HepG2 (cell line): ENCODE data around the gene TUBG1. TPM values are rescaled to one million over a fixed set of nuclear protein-coding genes. Genes with fewer than 3 reads are reported as not detected.

Experiments used
- FOXK2 ChIP-seq: fragments of 450-650 bp; IDR thresholded peaks from 2 replicates; pipeline ENCODE4 v1.6.1; 2016
- HMGA1 ChIP-seq: sonication (generic); formaldehyde crosslinking; conservative IDR thresholded peaks from 2 replicates; pipeline ENCODE4 v1.4.0; 2020; ENCODE audit warnings: missing genetic modification reagents
- JARID2 ChIP-seq: sonication (generic); formaldehyde crosslinking; IDR thresholded peaks from 2 replicates; pipeline ENCODE4 v1.8.1; 2023; ENCODE audit warnings: missing genetic modification reagents, inconsistent platforms; ENCODE audit not compliant: insufficient replicate concordance
- LCORL ChIP-seq, 2 experiments: fragments of 450-650 bp in 1 of 2; sonication (generic) in 1 of 2; formaldehyde crosslinking in 1 of 2; IDR thresholded peaks; 2 replicates each; pipeline versions ENCODE4 v1.5.0 to v1.6.1; 2017 to 2020; ENCODE audit warnings: antibody characterized with exemption in 1 of 2, missing genetic modification reagents in 1 of 2
- MXI1 ChIP-seq: IDR thresholded peaks from 3 replicates; pipeline ENCODE4 v1.6.1; 2012; ENCODE audit warnings: low read depth, low read length, inconsistent platforms, borderline replicate concordance
- NFKB2 ChIP-seq: sonication (generic); formaldehyde crosslinking; IDR thresholded peaks from 2 replicates; pipeline ENCODE4 v1.4.0; 2020; ENCODE audit warnings: missing genetic modification reagents, borderline replicate concordance
- PAWR ChIP-seq: sonication (generic); formaldehyde crosslinking; IDR thresholded peaks from 2 replicates; pipeline ENCODE4 v1.4.0; 2020; ENCODE audit warnings: missing genetic modification reagents, mild to moderate bottlenecking, borderline replicate concordance
- PAX8 ChIP-seq: sonication (generic); formaldehyde crosslinking; IDR thresholded peaks from 2 replicates; pipeline ENCODE4 v1.8.0; 2022; ENCODE audit warnings: mild to moderate bottlenecking, missing genetic modification reagents, borderline replicate concordance
- SMAD9 ChIP-seq: sonication (generic); formaldehyde crosslinking; IDR thresholded peaks from 2 replicates; pipeline ENCODE4 v1.5.1; 2020; ENCODE audit warnings: mild to moderate bottlenecking, missing genetic modification reagents
- SOX13 ChIP-seq, 3 experiments: fragments of 450-650 bp in 1 of 3; sonication (generic) in 1 of 3; formaldehyde crosslinking in 1 of 3; IDR thresholded peaks in 2 of 3; conservative IDR thresholded peaks in 1 of 3; 2 replicates each; pipeline versions ENCODE4 v1.5.0 to v1.6.1; 2016 to 2020; ENCODE audit warnings: antibody characterized with exemption in 1 of 3, mild to moderate bottlenecking in 1 of 3, missing compliant biosample characterization in 1 of 3, missing genetic modification reagents in 1 of 3, moderate library complexity in 1 of 3
- WIZ ChIP-seq: sonication (generic); formaldehyde crosslinking; IDR thresholded peaks from 2 replicates; pipeline ENCODE4 v1.5.1; 2020; ENCODE audit warnings: mild to moderate bottlenecking, missing genetic modification reagents
- ZFP36L2 ChIP-seq: sonication (generic); formaldehyde crosslinking; IDR thresholded peaks from 2 replicates; pipeline ENCODE4 v1.4.0; 2020; ENCODE audit warnings: missing genetic modification reagents
- ZFX ChIP-seq: sonication (generic); formaldehyde crosslinking; IDR thresholded peaks from 2 replicates; pipeline ENCODE4 v1.4.0; 2020; ENCODE audit warnings: mild to moderate bottlenecking, low read depth, missing genetic modification reagents, moderate library complexity
- ZKSCAN8 ChIP-seq: IDR thresholded peaks from 2 replicates; pipeline ENCODE4 v1.6.1; 2016; ENCODE audit warnings: borderline replicate concordance, missing genetic modification reagents, missing compliant biosample characterization
- ZNF619 ChIP-seq: sonication (generic); formaldehyde crosslinking; IDR thresholded peaks from 2 replicates; pipeline ENCODE4 v1.4.0; 2020; ENCODE audit warnings: mild to moderate bottlenecking, missing genetic modification reagents
- ZNF766 ChIP-seq: sonication (generic); formaldehyde crosslinking; IDR thresholded peaks from 2 replicates; pipeline ENCODE4 v1.5.0; 2020; ENCODE audit warnings: missing genetic modification reagents, borderline replicate concordance
- polyA plus RNA-seq, 8 experiments: library from polyadenylated mRNA; depleted of rRNA in 3 of 8; stranded (reverse) in 7 of 8; unstranded in 1 of 8; fragments of >200 nt; fragmentation: Illumina TruSeq in 4 of 8; extraction: Trizol in 4 of 8; gene quantifications; 2 replicates each; pipeline versions ENCODE4 v1.2.1 to v1.2.3, GENCODE V29; 2011 to 2016; ENCODE audit warnings: low read depth in 4 of 8, missing spikeins in 1 of 8, mixed read lengths in 1 of 8; ENCODE audit not compliant: insufficient read depth in 1 of 8
- total RNA-seq, 5 experiments: library from RNA; depleted of rRNA; stranded (reverse); fragments of >200 nt; fragmentation: Illumina TruSeq; extraction: Trizol; gene quantifications; 2 replicates each; pipeline ENCODE4 v1.2.3, GENCODE V29; 2016; ENCODE audit warnings: low read depth in 1 of 5
- TF ChIP-seq, protein P1 (sequence below): sonication (generic); formaldehyde crosslinking; IDR thresholded peaks from 2 replicates; pipeline ENCODE4 v1.4.0; 2020; ENCODE audit warnings: missing genetic modification reagents, borderline replicate concordance
- TF ChIP-seq, protein P2 (sequence below): IDR thresholded peaks from 2 replicates; pipeline ENCODE4 v1.6.1; 2016; ENCODE audit warnings: control low read depth
- TF ChIP-seq, protein P3 (sequence below): sonication (generic); formaldehyde crosslinking; IDR thresholded peaks from 2 replicates; pipeline ENCODE4 v1.4.0; 2020; ENCODE audit warnings: missing genetic modification reagents, borderline replicate concordance
- TF ChIP-seq, protein P4 (sequence below): sonication (generic); formaldehyde crosslinking; IDR thresholded peaks from 2 replicates; pipeline ENCODE4 v1.4.0; 2020; ENCODE audit warnings: mild to moderate bottlenecking, missing genetic modification reagents

The TUBG1 gene
- total and polyA plus RNA-seq, 2 of the 13 experiments (the other 11 are each of a cell fraction or from before 2014, with no cell fraction given) = 74.1 to 137 TPM

DNA sequence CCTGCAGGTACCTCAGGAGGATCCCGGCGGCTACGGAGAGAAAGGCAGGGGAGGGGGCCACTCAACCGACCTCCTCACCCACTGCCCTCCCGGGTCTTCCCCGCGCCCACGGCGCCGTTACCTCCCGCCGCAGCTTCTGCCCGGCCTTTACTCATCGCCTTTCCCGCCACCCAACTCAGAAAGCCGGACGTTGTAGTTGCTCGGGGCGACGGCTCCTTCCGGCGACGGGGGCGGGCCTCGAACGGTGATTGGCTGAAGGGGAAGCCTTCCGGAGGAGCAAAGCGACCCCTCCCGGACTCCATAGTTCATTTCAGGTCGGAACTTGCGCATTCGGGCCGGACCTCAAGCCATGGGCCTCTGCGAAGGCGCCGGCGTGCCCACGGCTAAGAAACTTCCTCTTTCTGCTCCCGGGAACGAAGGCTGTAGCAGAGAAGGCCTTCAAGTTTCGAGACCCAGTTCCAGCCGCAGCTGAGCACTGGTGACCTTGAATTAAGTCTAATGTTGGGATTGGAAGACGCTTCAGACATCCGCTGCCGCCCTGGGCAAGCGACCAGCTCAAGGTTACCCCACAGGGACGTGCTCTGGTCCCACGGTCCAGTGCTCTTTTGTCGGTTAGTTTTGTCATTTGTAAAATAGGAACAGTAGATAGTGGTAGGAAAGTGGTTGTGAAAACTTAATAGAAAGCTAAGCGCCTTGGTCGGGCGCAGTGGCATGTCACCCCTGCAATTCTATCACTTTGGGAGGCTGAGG is 31.8 kb upstream of the TUBG1 start, which contains the start of gene PSMC3IP (continued):
- TF ChIP-seq JARID2 = peak; percentile 64
- no peak for TF ChIP-seq ZFP36L2
- TF ChIP-seq MXI1 = peak; percentile 96; the same call in 2 of the 3 replicates
- TF ChIP-seq, protein P1, sequence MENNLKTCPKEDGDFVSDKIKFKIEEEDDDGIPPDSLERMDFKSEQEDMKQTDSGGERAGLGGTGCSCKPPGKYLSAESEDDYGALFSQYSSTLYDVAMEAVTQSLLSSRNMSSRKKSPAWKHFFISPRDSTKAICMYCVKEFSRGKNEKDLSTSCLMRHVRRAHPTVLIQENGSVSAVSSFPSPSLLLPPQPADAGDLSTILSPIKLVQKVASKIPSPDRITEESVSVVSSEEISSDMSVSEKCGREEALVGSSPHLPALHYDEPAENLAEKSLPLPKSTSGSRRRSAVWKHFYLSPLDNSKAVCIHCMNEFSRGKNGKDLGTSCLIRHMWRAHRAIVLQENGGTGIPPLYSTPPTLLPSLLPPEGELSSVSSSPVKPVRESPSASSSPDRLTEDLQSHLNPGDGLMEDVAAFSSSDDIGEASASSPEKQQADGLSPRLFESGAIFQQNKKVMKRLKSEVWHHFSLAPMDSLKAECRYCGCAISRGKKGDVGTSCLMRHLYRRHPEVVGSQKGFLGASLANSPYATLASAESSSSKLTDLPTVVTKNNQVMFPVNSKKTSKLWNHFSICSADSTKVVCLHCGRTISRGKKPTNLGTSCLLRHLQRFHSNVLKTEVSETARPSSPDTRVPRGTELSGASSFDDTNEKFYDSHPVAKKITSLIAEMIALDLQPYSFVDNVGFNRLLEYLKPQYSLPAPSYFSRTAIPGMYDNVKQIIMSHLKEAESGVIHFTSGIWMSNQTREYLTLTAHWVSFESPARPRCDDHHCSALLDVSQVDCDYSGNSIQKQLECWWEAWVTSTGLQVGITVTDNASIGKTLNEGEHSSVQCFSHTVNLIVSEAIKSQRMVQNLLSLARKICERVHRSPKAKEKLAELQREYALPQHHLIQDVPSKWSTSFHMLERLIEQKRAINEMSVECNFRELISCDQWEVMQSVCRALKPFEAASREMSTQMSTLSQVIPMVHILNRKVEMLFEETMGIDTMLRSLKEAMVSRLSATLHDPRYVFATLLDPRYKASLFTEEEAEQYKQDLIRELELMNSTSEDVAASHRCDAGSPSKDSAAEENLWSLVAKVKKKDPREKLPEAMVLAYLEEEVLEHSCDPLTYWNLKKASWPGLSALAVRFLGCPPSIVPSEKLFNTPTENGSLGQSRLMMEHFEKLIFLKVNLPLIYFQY (CRISPR knock-in tag) = peak; percentile 100
- TF ChIP-seq FOXK2 = no peak
- TF ChIP-seq, protein P2, sequence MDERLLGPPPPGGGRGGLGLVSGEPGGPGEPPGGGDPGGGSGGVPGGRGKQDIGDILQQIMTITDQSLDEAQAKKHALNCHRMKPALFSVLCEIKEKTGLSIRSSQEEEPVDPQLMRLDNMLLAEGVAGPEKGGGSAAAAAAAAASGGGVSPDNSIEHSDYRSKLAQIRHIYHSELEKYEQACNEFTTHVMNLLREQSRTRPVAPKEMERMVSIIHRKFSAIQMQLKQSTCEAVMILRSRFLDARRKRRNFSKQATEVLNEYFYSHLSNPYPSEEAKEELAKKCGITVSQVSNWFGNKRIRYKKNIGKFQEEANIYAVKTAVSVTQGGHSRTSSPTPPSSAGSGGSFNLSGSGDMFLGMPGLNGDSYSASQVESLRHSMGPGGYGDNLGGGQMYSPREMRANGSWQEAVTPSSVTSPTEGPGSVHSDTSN (CRISPR knock-in tag) = 0 out of 2 replicates have a peak, but pooled peaks have one; percentile 41
- TF ChIP-seq HMGA1 (CRISPR knock-in tag) = no peak
- TF ChIP-seq ZFX (CRISPR knock-in tag) = peak; percentile 95
- TF ChIP-seq, protein P3, sequence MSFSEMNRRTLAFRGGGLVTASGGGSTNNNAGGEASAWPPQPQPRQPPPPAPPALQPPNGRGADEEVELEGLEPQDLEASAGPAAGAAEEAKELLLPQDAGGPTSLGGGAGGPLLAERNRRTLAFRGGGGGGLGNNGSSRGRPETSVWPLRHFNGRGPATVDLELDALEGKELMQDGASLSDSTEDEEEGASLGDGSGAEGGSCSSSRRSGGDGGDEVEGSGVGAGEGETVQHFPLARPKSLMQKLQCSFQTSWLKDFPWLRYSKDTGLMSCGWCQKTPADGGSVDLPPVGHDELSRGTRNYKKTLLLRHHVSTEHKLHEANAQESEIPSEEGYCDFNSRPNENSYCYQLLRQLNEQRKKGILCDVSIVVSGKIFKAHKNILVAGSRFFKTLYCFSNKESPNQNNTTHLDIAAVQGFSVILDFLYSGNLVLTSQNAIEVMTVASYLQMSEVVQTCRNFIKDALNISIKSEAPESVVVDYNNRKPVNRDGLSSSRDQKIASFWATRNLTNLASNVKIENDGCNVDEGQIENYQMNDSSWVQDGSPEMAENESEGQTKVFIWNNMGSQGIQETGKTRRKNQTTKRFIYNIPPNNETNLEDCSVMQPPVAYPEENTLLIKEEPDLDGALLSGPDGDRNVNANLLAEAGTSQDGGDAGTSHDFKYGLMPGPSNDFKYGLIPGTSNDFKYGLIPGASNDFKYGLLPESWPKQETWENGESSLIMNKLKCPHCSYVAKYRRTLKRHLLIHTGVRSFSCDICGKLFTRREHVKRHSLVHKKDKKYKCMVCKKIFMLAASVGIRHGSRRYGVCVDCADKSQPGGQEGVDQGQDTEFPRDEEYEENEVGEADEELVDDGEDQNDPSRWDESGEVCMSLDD (CRISPR knock-in tag) = no peak
- TF ChIP-seq LCORL (IDR thresholded peaks at IDR 0.05) = no peak
- peak; percentile 30 for TF ChIP-seq LCORL (CRISPR knock-in tag; IDR thresholded peaks at IDR 0.05)
- TF ChIP-seq SOX13 (IDR thresholded peaks at IDR 0.05) = no peak
- peak in 1 of 2 experiments; percentile 39; a peak in 1 of 4 replicates for TF ChIP-seq SOX13 (CRISPR knock-in tag; conservative IDR thresholded peaks at IDR 0.05 in 1 of 2, IDR thresholded peaks at IDR 0.05 in 1 of 2)
- no peak; the same call in 1 of the 2 replicates for TF ChIP-seq ZNF766
- peak; percentile 64; the same call in 1 of the 2 replicates for TF ChIP-seq SMAD9 (CRISPR knock-in tag)
- TF ChIP-seq, protein P4, sequence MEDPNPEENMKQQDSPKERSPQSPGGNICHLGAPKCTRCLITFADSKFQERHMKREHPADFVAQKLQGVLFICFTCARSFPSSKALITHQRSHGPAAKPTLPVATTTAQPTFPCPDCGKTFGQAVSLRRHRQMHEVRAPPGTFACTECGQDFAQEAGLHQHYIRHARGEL (CRISPR knock-in tag) = peak; percentile 87; the same call in 1 of the 2 replicates
- TF ChIP-seq WIZ (CRISPR knock-in tag) = peak; percentile 88; the same call in 1 of the 2 replicates
- peak; percentile 62; the same call in 1 of the 2 replicates for TF ChIP-seq NFKB2
- TF ChIP-seq PAX8 (CRISPR knock-in tag) = 0 out of 2 replicates have a peak, but pooled peaks have one; percentile 27
- peak; percentile 67; the same call in 1 of the 2 replicates for TF ChIP-seq PAWR
- peak; percentile 16; the same call in 1 of the 2 replicates for TF ChIP-seq ZNF619 (CRISPR knock-in tag)
- peak; percentile 46; the same call in 1 of the 2 replicates for TF ChIP-seq ZKSCAN8
